Measurements from ENCODE around the gene HECTD3. TPM values are rescaled to one million over a fixed set of nuclear protein-coding genes. Genes with fewer than 3 reads are reported as not detected.

The HECTD3 gene
- total RNA-seq: 29.1 TPM

GRCh38 chr1:45010855-45011811 lies at the start of gene HECTD3:
HECTD3 (minus strand) TSS chr1:45011324; CDS start chr1:45011257, 67 bp downstream.

GRCh38 chr1:45011837-45012638 lies 914 bp upstream of the HECTD3 start, which contains the start of gene UROD:
UROD (plus strand) TSS chr1:45012254; CDS start chr1:45012266, 12 bp downstream.

Other genes with a start within 250 kb of the HECTD3 start
- 1,121 TPM for gene RPS8, start 235.8 kb downstream of the HECTD3 start, total RNA-seq
- 0.94 TPM for gene BEST4, start 223.2 kb downstream of the HECTD3 start, total RNA-seq
- 13.1 TPM for gene PLK3, start 210.9 kb downstream of the HECTD3 start, total RNA-seq
- not detected for gene DYNLT4, start 204.0 kb downstream of the HECTD3 start, total RNA-seq
- gene BTBD19, start 202.8 kb downstream of the HECTD3 start, total RNA-seq: 1.3 TPM
- gene PTCH2, start 168.1 kb downstream of the HECTD3 start, total RNA-seq: 2.5 TPM
- gene EIF2B3, start 24.7 kb downstream of the HECTD3 start, total RNA-seq: 40.7 TPM
- 51.6 TPM for gene UROD, start 930 bp upstream of the HECTD3 start, total RNA-seq
- gene ZSWIM5, start 195.3 kb upstream of the HECTD3 start, total RNA-seq: 38.8 TPM

All from parietal lobe (tissue), 1 donor.